A549 (cell line): ENCODE data around the gene GNG4. TPM values are rescaled to one million over a fixed set of nuclear protein-coding genes. Genes with fewer than 3 reads are reported as not detected.

ENCODE experiments used
- ATAC-seq, 2 experiments: fragments of 200-7000 bp in 1 of 2; fragments of >200 bp in 1 of 2; cut with Nextera tagmentation in 1 of 2; cut with Tn5 transposase in 1 of 2; 3 replicates each; pipeline versions ENCODE4 v1.8.0 to v1.9.1; 2018 to 2020; ENCODE audit warnings: mild to moderate bottlenecking in 1 of 2, moderate library complexity in 1 of 2
- CTCF ChIA-PET: fragments of 300-600 bp; sonication (Branson Sonifier 250); formaldehyde crosslinking; extraction: SDS; loops from one replicate; lab custom pipeline; 2021; ENCODE audit warnings: antibody characterized with exemption, inconsistent platforms; lab: Yijun Ruan, JAX
- POLR2A ChIA-PET: fragments of 350-600 bp; formaldehyde crosslinking; extraction: SDS; loops from one replicate; lab custom pipeline; 2021; ENCODE audit warnings: antibody characterized with exemption, inconsistent platforms; lab: Yijun Ruan, JAX
- DNase-seq, 2 experiments: peaks; one replicate each; pipeline versions ENCODE4 v3.0.0 to v3.0.0-alpha.2; 2011 to 2016; ENCODE audit warnings: low read depth in 1 of 2, low spot score in 1 of 2
- FAIRE-seq: peaks from 2 replicates; lab custom pipeline; 2011; peaks lifted over from hg19 to GRCh38; lab: Jason Lieb, UNC
- H3K27ac ChIP-seq, 2 experiments: fragments of >200 bp; sonication (Bioruptor Twin); formaldehyde crosslinking; 3 replicates each; pipeline ENCODE4 v1.5.1; 2016 to 2017
- H3K4me1 ChIP-seq: fragments of >200 bp; sonication (Bioruptor Twin); formaldehyde crosslinking; 3 replicates; pipeline ENCODE4 v1.6.1; 2016
- H3K4me2 ChIP-seq: fragments of >200 bp; sonication (Bioruptor Twin); formaldehyde crosslinking; 3 replicates; pipeline ENCODE4 v1.6.1; 2016
- H3K4me3 ChIP-seq: fragments of >200 bp; sonication (Bioruptor Twin); formaldehyde crosslinking; 3 replicates; pipeline ENCODE4 v1.5.1; 2016
- H3K9me3 ChIP-seq: fragments of >200 bp; sonication (Bioruptor Twin); formaldehyde crosslinking; 3 replicates; pipeline ENCODE4 v1.6.1; 2016
- ATOH8 ChIP-seq: fragments of 250-450 bp; sonication (Bioruptor Pico); IDR thresholded peaks from 2 replicates; pipeline ENCODE4 v1.5.0; 2020; ENCODE audit warnings: low read depth, mild to moderate bottlenecking, moderate library complexity
- BHLHE40 ChIP-seq: IDR thresholded peaks from 2 replicates; pipeline ENCODE4 v1.6.1; 2012; ENCODE audit warnings: low read depth, low read length, inconsistent platforms
- CHD2 ChIP-seq: fragments of 150-350 bp; IDR thresholded peaks from 2 replicates; pipeline ENCODE4 v1.6.1; 2014; ENCODE audit warnings: low read length; ENCODE audit not compliant: partially characterized antibody
- CHD4 ChIP-seq: fragments of 200-600 bp; sonication (generic); IDR thresholded peaks from 2 replicates; pipeline ENCODE4 v1.6.1; 2016; ENCODE audit warnings: antibody characterized with exemption, mild to moderate bottlenecking, borderline replicate concordance
- E2F6 ChIP-seq: IDR thresholded peaks from 2 replicates; pipeline ENCODE4 v1.6.1; 2012; ENCODE audit warnings: low read depth, borderline replicate concordance
- ELK1 ChIP-seq: fragments of 150-350 bp; IDR thresholded peaks from 2 replicates; pipeline ENCODE4 v1.6.1; 2014; ENCODE audit warnings: low read depth, mild to moderate bottlenecking, low read length
- EP300 ChIP-seq, 2 experiments: fragments of >200 bp; sonication (Bioruptor Twin); formaldehyde crosslinking; IDR thresholded peaks; 2 replicates in 1 of 2; 3 replicates in 1 of 2; pipeline ENCODE4 v1.6.1; 2016 to 2017
- FOXS1 ChIP-seq: fragments of 250-450 bp; sonication (Bioruptor Pico); IDR thresholded peaks from 2 replicates; pipeline ENCODE4 v1.5.0; 2020; ENCODE audit warnings: mild to moderate bottlenecking, moderate library complexity
- HOXA7 ChIP-seq: fragments of 250-450 bp; sonication (Bioruptor Pico); IDR thresholded peaks from 2 replicates; pipeline ENCODE4 v1.5.0; 2020; ENCODE audit warnings: mild to moderate bottlenecking, moderate library complexity
- JUNB ChIP-seq: fragments of >200 bp; sonication (Bioruptor Twin); formaldehyde crosslinking; IDR thresholded peaks from 2 replicates; pipeline ENCODE4 v1.6.1; 2016
- MAX ChIP-seq: IDR thresholded peaks from 2 replicates; pipeline ENCODE4 v1.6.1; 2012
- MYC ChIP-seq: IDR thresholded peaks from 2 replicates; pipeline ENCODE4 v1.6.1; 2012; ENCODE audit warnings: mild to moderate bottlenecking, inconsistent platforms, low read length, improper control_type of control experiment, borderline replicate concordance
- NR3C1 ChIP-seq: fragments of >200 bp; sonication (Bioruptor Twin); formaldehyde crosslinking; IDR thresholded peaks from 3 replicates; pipeline ENCODE4 v1.6.1; 2017
- SMC3 ChIP-seq: fragments of >200 bp; sonication (Bioruptor Twin); formaldehyde crosslinking; IDR thresholded peaks from 3 replicates; pipeline ENCODE4 v1.6.1; 2018; ENCODE audit warnings: inconsistent platforms
- TFCP2L1 ChIP-seq: fragments of 250-450 bp; sonication (Bioruptor Pico); IDR thresholded peaks from 2 replicates; pipeline ENCODE4 v1.5.0; 2021; ENCODE audit warnings: mild to moderate bottlenecking
- TP53 ChIP-seq: fragments of 250-450 bp; sonication (Bioruptor Pico); IDR thresholded peaks from 2 replicates; pipeline ENCODE4 v1.5.0; 2021; ENCODE audit warnings: mild to moderate bottlenecking, moderate library complexity
- ZNF302 ChIP-seq: fragments of 250-450 bp; sonication (Bioruptor Pico); IDR thresholded peaks from 2 replicates; pipeline ENCODE4 v1.9.0; 2021; ENCODE audit warnings: inconsistent platforms, mild to moderate bottlenecking, moderate library complexity
- WGBS: methylation state at CpG from one replicate; pipeline ENCODE4 v1.1.6; 2017; ENCODE audit errors: missing lambda C conversion rate; 5-methylcytosine and 5-hydroxymethylcytosine counted together
- polyA plus RNA-seq, 4 experiments: library from polyadenylated mRNA; depleted of rRNA in 3 of 4; stranded (reverse); fragments of >200 nt; fragmentation: RNase III in 1 of 4; extraction: RNeasy Plus Mini Kit Qiagen cat#74134 plus additional on column Dnase treatment in 1 of 4; gene quantifications; 2 replicates in 3 of 4; 3 replicates in 1 of 4; pipeline ENCODE4 v1.2.3, GENCODE V29; 2011 to 2017

The GNG4 gene
- polyA plus RNA-seq, 2 of the 4 experiments (the other 2 are of a cell fraction) = 10.5 to 16.3 TPM

- TF ChIP-seq EP300 (IDR thresholded peaks at IDR 0.05) = no peak
- no peak for TF ChIP-seq BHLHE40
- no peak for TF ChIP-seq FOXS1 (CRISPR knock-in tag)
- no peak for TF ChIP-seq JUNB
- no peak for TF ChIP-seq ATOH8
- TF ChIP-seq SMC3 = no peak
- TF ChIP-seq CHD4 = no peak
- no peak for TF ChIP-seq NR3C1
- TF ChIP-seq HOXA7 = no peak
- TF ChIP-seq ZNF302 = no peak
- no peak for TF ChIP-seq MAX
- 69% methylated on average over 2 of the region's 2 CpGs for WGBS
- Histone ChIP-seq H3K9me3 (peaks cover 15% of the 10 kb centered on the region; the same call in 2 of the 3 replicates), H3K27ac (no peak overlapping the region), H3K4me1 (no peaks in the 10 kb centered on the region), H3K4me3 (no peak overlapping the region), H3K4me2 (no peak overlapping the region)
- ATAC-seq (no peak), DNase-seq (no peak), FAIRE-seq (no peak)
- ChIA-PET POLR2A (no interaction called here), CTCF (interaction anchor here (0.6 kb wide), 1 partner anchor 306 kb away, joined by 5 read pairs; no protein-coding TSS in a partner anchor)
Observed at GRCh38 chr1:235679005-235679404, 29.4 kb upstream of the GNG4 start.

GRCh38 chr1:235675152-235675890, 25.7 kb upstream of the GNG4 start:
- H3K4me3 ChIP-seq = no peak overlapping the region
- no peak overlapping the region for H3K4me2 ChIP-seq
- ChIA-PET POLR2A (no interaction called here), CTCF (interaction anchor here (1.0 kb wide), 1 partner anchor 11 kb away, joined by 3 read pairs; no protein-coding TSS in a partner anchor)
- 92% methylated on average over 10 of the region's 10 CpGs for WGBS
- no peaks in the 10 kb centered on the region for H3K4me1 ChIP-seq
- H3K27ac ChIP-seq = peak overlapping the region; percentile 21 to 57; a peak in 3 of 6 replicates
- DNase-seq = peak in 1 of 2 experiments; percentile 27
- peaks cover 28% of the 10 kb centered on the region for H3K9me3 ChIP-seq
- TF ChIP-seq TP53 (peak; percentile 73; the same call in 1 of the 2 replicates), MYC (no peak), TFCP2L1 (CRISPR knock-in tag) (no peak)
- no peak for ATAC-seq
- no peak for FAIRE-seq

- TF ChIP-seq MYC (no peak), E2F6 (no peak), CHD2 (no peak), EP300 (IDR thresholded peaks at IDR 0.05) (no peak), ELK1 (no peak), CHD4 (no peak)
- TF ChIP-seq, all 56 proteins: peak for 0
- Histone ChIP-seq H3K9me3 (peaks cover 41% of the 10 kb centered on the region), H3K27ac (no peak overlapping the region), H3K4me2 (no peak overlapping the region), H3K4me1 (no peaks in the 10 kb centered on the region), H3K4me3 (no peak overlapping the region)
- 60% methylated on average over 7 of the region's 7 CpGs for WGBS
- FAIRE-seq (no peak), DNase-seq (no peak), ATAC-seq (no peak)
- POLR2A ChIA-PET = no interaction called here
- CTCF ChIA-PET = interaction anchor here (0.6 kb wide), 1 partner anchor 257 kb away, joined by 4 read pairs; no protein-coding TSS in a partner anchor
Observed at GRCh38 chr1:235673981-235674380, 24.4 kb upstream of the GNG4 start.
